ENCODE data around the gene NDUFB3.
"Not testable (repeated sequence)": the region's sequence is repeated elsewhere in the genome, so short reads cannot be mapped to it uniquely, and the experiment has no call there.

NDUFB3 gene

GRCh38 chr2:201071479-201072200 lies at the start of gene NDUFB3, which contains the start of gene HYCC2:
Gene NDUFB3, plus strand, starts transcription at chr2:201072001. Its CDS starts 6,882 bp downstream, at chr2:201078883.
Gene HYCC2, minus strand, starts transcription at chr2:201071671. Its CDS starts 47,662 bp downstream, at chr2:201024009.
- DNase-seq (ENCODE audit: low read depth, low spot score) = peak; percentile 92
- Histone ChIP-seq H3K4me3 (peak within 1 kb of the TSS; percentile 98), H3K9ac (ENCODE audit: insufficient read length) (peak within 1 kb of the TSS; percentile 96), H3K36me3 (ENCODE audit: insufficient read depth, low read length) (no peaks in the 10 kb centered on the region), H3K9me3 (ENCODE audit: low read depth, low read length) (no peaks in the 10 kb centered on the region), H3K27ac (peak within 1 kb of the TSS; percentile 93)
- TF ChIP-seq EZH2 (IDR thresholded peaks at IDR 0.05) = no peak
- peak; percentile 80 for TF ChIP-seq POLR2AphosphoS5 (IDR thresholded peaks at IDR 0.05; ENCODE audit: borderline replicate concordance, low read depth, low read length)
- no peak for TF ChIP-seq FOXP2 (optimal IDR thresholded peaks at IDR 0.05; ENCODE audit: control extremely low read depth, extremely low read length, insufficient read depth)

- Histone ChIP-seq H3K9ac (ENCODE audit: insufficient read length) (no peak overlapping the region), H3K27ac (no peak overlapping the region), H3K4me3 (no peak overlapping the region), H3K36me3 (ENCODE audit: insufficient read depth, low read length) (peaks cover 5% of the 10 kb centered on the region; the same call in 1 of the 2 replicates), H3K9me3 (ENCODE audit: low read depth, low read length) (no peaks in the 10 kb centered on the region)
- DNase-seq (ENCODE audit: low read depth, low spot score) = no peak
- TF ChIP-seq EZH2 (IDR thresholded peaks at IDR 0.05) = no peak
Measured at GRCh38 chr2:201024518-201024917, 47.3 kb upstream of the NDUFB3 start.

- H3K27ac ChIP-seq; H3K9ac ChIP-seq (ENCODE audit: insufficient read length); H3K4me3 ChIP-seq; H3K9me3 ChIP-seq (ENCODE audit: low read depth, low read length); DNase-seq (ENCODE audit: low read depth, low spot score); H3K36me3 ChIP-seq (ENCODE audit: insufficient read depth, low read length): not testable (repeated sequence)
Measured at GRCh38 chr2:201034355-201034754, 37.4 kb upstream of the NDUFB3 start.

- DNase-seq (ENCODE audit: low read depth, low spot score) = not testable (repeated sequence)
Measured at GRCh38 chr2:201038361-201038760, 33.4 kb upstream of the NDUFB3 start.

GRCh38 chr2:201038855-201039254 lies 32.9 kb upstream of the NDUFB3 start:
- Histone ChIP-seq H3K4me3 (no peak overlapping the region), H3K27ac (no peak overlapping the region), H3K9ac (ENCODE audit: insufficient read length) (no peak overlapping the region), H3K9me3 (ENCODE audit: low read depth, low read length) (no peaks in the 10 kb centered on the region), H3K36me3 (ENCODE audit: insufficient read depth, low read length) (no peaks in the 10 kb centered on the region)
- TF ChIP-seq POLR2AphosphoS5 (IDR thresholded peaks at IDR 0.05; ENCODE audit: borderline replicate concordance, low read depth, low read length) = no peak
- TF ChIP-seq FOXP2 (optimal IDR thresholded peaks at IDR 0.05; ENCODE audit: control extremely low read depth, extremely low read length, insufficient read depth) = no peak
- no peak for TF ChIP-seq EZH2 (IDR thresholded peaks at IDR 0.05)
- no peak for DNase-seq (ENCODE audit: low read depth, low spot score)

More at GRCh38 chr2:201038361-201038760, 33.4 kb upstream of the NDUFB3 start:
- not testable (repeated sequence) for H3K27ac ChIP-seq; H3K36me3 ChIP-seq (ENCODE audit: insufficient read depth, low read length); H3K9me3 ChIP-seq (ENCODE audit: low read depth, low read length); H3K4me3 ChIP-seq; H3K9ac ChIP-seq (ENCODE audit: insufficient read length)

- H3K4me3 ChIP-seq = no peak overlapping the region
- no peak for DNase-seq (ENCODE audit: low read depth, low spot score)
- no peak overlapping the region for H3K9ac ChIP-seq (ENCODE audit: insufficient read length)
- no peak overlapping the region for H3K27ac ChIP-seq
- TF ChIP-seq POLR2AphosphoS5 (IDR thresholded peaks at IDR 0.05; ENCODE audit: borderline replicate concordance, low read depth, low read length) = no peak
- TF ChIP-seq EZH2 (IDR thresholded peaks at IDR 0.05) = no peak
- TF ChIP-seq FOXP2 (optimal IDR thresholded peaks at IDR 0.05; ENCODE audit: control extremely low read depth, extremely low read length, insufficient read depth) = no peak
- H3K9me3 ChIP-seq (ENCODE audit: low read depth, low read length) = no peaks in the 10 kb centered on the region
- no peaks in the 10 kb centered on the region for H3K36me3 ChIP-seq (ENCODE audit: insufficient read depth, low read length)
Measured at GRCh38 chr2:201040867-201041628, 30.8 kb upstream of the NDUFB3 start.

- H3K27ac ChIP-seq; H3K4me3 ChIP-seq; H3K36me3 ChIP-seq (ENCODE audit: insufficient read depth, low read length); DNase-seq (ENCODE audit: low read depth, low spot score); H3K9me3 ChIP-seq (ENCODE audit: low read depth, low read length); H3K9ac ChIP-seq (ENCODE audit: insufficient read length): not testable (repeated sequence)
Measured at GRCh38 chr2:201042451-201042850, 29.4 kb upstream of the NDUFB3 start.

GRCh38 chr2:201043050-201043449 lies 28.8 kb upstream of the NDUFB3 start:
- not testable (repeated sequence) for H3K27ac ChIP-seq; H3K4me3 ChIP-seq; H3K9me3 ChIP-seq (ENCODE audit: low read depth, low read length); H3K36me3 ChIP-seq (ENCODE audit: insufficient read depth, low read length); DNase-seq (ENCODE audit: low read depth, low spot score); H3K9ac ChIP-seq (ENCODE audit: insufficient read length)

- H3K4me3 ChIP-seq = no peak overlapping the region
- H3K9ac ChIP-seq (ENCODE audit: insufficient read length) = no peak overlapping the region
- no peaks in the 10 kb centered on the region for H3K9me3 ChIP-seq (ENCODE audit: low read depth, low read length)
- H3K27ac ChIP-seq = no peak overlapping the region
- DNase-seq (ENCODE audit: low read depth, low spot score) = no peak
- no peak for TF ChIP-seq FOXP2 (optimal IDR thresholded peaks at IDR 0.05; ENCODE audit: control extremely low read depth, extremely low read length, insufficient read depth)
- no peak for TF ChIP-seq POLR2AphosphoS5 (IDR thresholded peaks at IDR 0.05; ENCODE audit: borderline replicate concordance, low read depth, low read length)
- TF ChIP-seq EZH2 (IDR thresholded peaks at IDR 0.05) = no peak
- H3K36me3 ChIP-seq (ENCODE audit: insufficient read depth, low read length) = no peaks in the 10 kb centered on the region; the same call in 1 of the 2 replicates
Measured at GRCh38 chr2:201046881-201047280, 24.9 kb upstream of the NDUFB3 start.
